Endothelial cell (in vitro differentiated cells): ENCODE data around the gene NDRG3. TPM values are rescaled to one million over a fixed set of nuclear protein-coding genes. Genes with fewer than 3 reads are reported as not detected.

ENCODE experiments used
- DNase-seq: peaks from one replicate; pipeline ENCODE4 v3.0.0; 2021; ENCODE audit warnings: low spot score
- H3K27ac Mint-ChIP-seq: one replicate; pipeline ENCODE4 v1.8.0; 2021; ENCODE audit warnings: mixed read lengths, inconsistent platforms; ENCODE audit not compliant: unreplicated experiment
- H3K27me3 Mint-ChIP-seq: one replicate; pipeline ENCODE4 v1.8.0; 2021; ENCODE audit warnings: mild to moderate bottlenecking, moderate library complexity, mixed read lengths, inconsistent platforms; ENCODE audit not compliant: unreplicated experiment
- H3K36me3 Mint-ChIP-seq: one replicate; pipeline ENCODE4 v1.8.0; 2021; ENCODE audit warnings: mild to moderate bottlenecking, low read depth, mixed read lengths, inconsistent platforms; ENCODE audit not compliant: unreplicated experiment
- H3K4me1 Mint-ChIP-seq: one replicate; pipeline ENCODE4 v1.8.0; 2021; ENCODE audit warnings: mild to moderate bottlenecking, mixed read lengths, inconsistent platforms; ENCODE audit not compliant: unreplicated experiment
- H3K4me3 Mint-ChIP-seq: one replicate; pipeline ENCODE4 v1.8.0; 2021; ENCODE audit warnings: mild to moderate bottlenecking, mixed read lengths, inconsistent platforms; ENCODE audit not compliant: unreplicated experiment
- H3K9me3 Mint-ChIP-seq: one replicate; pipeline ENCODE4 v1.8.0; 2021; ENCODE audit warnings: mixed read lengths, inconsistent platforms; ENCODE audit not compliant: unreplicated experiment
- total RNA-seq: library from RNA; stranded (reverse); fragmentation: NEBNext Ultra II Directional; extraction: Animal tissue kit (Norgen Biotek cat#: 25700); gene quantifications from one replicate; pipeline ENCODE4 v1.2.1, GENCODE V29; 2021; ENCODE audit not compliant: unreplicated experiment
- TF ChIP-seq, protein P1 (sequence below): fragments of 200-600 bp; sonication (generic); IDR thresholded peaks from one replicate; pipeline ENCODE4 v1.5.0; 2021; ENCODE audit warnings: antibody characterized with exemption; ENCODE audit not compliant: unreplicated experiment

Gene NDRG3
- total RNA-seq, 1 donor from 2014 or later, result 14.2 TPM

DNA sequence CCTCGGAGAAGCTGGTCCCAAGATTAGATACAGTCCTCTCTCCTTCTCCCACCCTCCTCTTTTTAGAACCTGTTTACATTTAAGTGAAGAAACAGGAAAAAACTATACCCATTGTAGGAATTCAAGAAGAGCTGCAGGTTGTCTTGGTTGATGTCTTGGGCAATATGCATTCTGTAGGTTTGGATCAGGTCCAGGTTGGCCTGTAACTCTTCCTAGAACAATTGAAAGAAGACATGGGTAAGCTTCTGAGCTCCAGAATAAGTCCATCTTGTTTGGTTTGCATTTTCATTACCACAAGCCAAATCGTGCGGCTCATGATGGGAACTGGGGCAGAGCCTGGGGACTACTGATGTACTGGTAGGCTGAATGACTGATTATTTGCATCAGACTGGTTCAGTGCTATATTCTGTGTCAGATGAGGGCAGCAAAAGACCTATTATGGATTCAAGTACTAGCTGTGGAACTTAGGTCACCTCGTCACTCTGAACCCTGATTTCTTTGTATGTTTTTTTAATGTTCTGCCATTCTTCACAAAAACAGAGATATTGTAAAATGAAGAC is 79.6 kb downstream of the NDRG3 start:
- Mint-ChIP-seq H3K27ac (no peak overlapping the region), H3K4me3 (no peak overlapping the region), H3K27me3 (no peaks in the 10 kb centered on the region), H3K4me1 (no peaks in the 10 kb centered on the region), H3K9me3 (no peaks in the 10 kb centered on the region), H3K36me3 (no peaks in the 10 kb centered on the region)
- DNase-seq, result no peak
- TF ChIP-seq, protein P1, sequence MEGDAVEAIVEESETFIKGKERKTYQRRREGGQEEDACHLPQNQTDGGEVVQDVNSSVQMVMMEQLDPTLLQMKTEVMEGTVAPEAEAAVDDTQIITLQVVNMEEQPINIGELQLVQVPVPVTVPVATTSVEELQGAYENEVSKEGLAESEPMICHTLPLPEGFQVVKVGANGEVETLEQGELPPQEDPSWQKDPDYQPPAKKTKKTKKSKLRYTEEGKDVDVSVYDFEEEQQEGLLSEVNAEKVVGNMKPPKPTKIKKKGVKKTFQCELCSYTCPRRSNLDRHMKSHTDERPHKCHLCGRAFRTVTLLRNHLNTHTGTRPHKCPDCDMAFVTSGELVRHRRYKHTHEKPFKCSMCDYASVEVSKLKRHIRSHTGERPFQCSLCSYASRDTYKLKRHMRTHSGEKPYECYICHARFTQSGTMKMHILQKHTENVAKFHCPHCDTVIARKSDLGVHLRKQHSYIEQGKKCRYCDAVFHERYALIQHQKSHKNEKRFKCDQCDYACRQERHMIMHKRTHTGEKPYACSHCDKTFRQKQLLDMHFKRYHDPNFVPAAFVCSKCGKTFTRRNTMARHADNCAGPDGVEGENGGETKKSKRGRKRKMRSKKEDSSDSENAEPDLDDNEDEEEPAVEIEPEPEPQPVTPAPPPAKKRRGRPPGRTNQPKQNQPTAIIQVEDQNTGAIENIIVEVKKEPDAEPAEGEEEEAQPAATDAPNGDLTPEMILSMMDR, result no peak

DNA sequence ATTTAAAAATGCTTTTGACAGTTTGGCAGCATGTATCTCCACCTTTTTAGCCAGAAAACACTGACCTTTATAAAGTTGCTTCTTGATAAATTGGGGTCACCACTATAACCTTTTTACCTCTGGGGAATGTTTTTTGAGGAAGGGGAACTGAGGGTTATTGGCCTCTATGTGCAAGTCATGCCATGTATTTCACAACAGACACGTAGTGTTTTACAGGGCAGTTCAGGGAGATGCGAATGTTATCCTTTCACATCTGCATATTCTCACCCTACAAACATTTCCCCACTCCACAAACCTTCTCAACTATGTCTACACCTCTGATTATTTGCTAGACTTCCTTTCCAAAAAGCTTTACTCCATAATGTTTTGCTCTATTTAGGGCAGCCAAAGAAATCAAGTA is 82.9 kb downstream of the NDRG3 start:
- Mint-ChIP-seq H3K4me3 (no peak overlapping the region), H3K9me3 (no peaks in the 10 kb centered on the region), H3K4me1 (no peaks in the 10 kb centered on the region), H3K36me3 (peaks cover 3% of the 10 kb centered on the region), H3K27ac (no peak overlapping the region), H3K27me3 (no peaks in the 10 kb centered on the region)
- TF ChIP-seq, protein P1, result no peak
- no peak for DNase-seq

DNA sequence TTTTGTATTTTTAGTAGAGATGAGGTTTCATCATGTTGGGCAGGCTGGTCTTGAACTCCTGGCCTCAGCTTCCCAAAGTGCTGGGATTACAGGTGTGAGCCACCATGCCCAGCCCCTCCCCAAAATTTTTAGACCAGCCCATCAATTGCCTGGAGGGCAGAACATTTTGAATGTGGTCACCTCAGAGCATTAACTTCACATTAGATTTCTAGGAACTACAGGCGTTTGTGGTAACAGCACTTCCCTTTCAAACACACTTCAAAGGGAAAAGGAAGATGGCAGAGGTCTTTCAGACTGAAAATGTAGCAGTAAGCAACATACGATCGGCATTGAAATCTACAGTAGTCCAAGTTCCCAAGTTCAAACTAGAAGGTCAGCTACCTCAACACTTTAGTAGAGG is 87.6 kb downstream of the NDRG3 start:
- peaks cover 3% of the 10 kb centered on the region for H3K36me3 Mint-ChIP-seq
- H3K4me3 Mint-ChIP-seq, result no peak overlapping the region
- no peaks in the 10 kb centered on the region for H3K27me3 Mint-ChIP-seq
- H3K9me3 Mint-ChIP-seq, result no peaks in the 10 kb centered on the region
- TF ChIP-seq, protein P1, result no peak
- no peak overlapping the region for H3K27ac Mint-ChIP-seq
- no peak for DNase-seq
- no peaks in the 10 kb centered on the region for H3K4me1 Mint-ChIP-seq

DNA sequence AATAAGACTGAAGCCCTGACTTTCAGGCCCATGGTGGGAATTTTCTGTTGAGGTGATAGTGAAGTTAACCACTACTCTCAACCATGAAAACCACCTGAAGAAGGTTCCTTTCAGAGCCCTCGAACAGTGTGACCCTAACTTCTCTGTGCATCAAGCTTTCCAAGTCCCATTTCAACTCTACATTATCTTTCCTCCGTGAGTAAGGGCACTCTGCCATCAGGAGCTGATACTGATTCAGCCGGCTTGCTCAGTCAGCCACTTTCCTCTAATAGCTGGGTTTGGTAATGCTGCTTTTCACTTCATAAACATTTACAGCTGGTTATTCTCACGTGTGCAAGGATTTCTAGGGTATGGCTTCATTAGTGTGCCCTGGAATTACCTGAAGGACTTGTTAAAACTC is 89.2 kb downstream of the NDRG3 start:
- Mint-ChIP-seq H3K27ac (no peak overlapping the region), H3K27me3 (no peaks in the 10 kb centered on the region), H3K4me1 (no peaks in the 10 kb centered on the region), H3K4me3 (no peak overlapping the region), H3K9me3 (no peaks in the 10 kb centered on the region), H3K36me3 (peaks cover 7% of the 10 kb centered on the region)
- DNase-seq, result no peak
- TF ChIP-seq, protein P1, result no peak

DNA sequence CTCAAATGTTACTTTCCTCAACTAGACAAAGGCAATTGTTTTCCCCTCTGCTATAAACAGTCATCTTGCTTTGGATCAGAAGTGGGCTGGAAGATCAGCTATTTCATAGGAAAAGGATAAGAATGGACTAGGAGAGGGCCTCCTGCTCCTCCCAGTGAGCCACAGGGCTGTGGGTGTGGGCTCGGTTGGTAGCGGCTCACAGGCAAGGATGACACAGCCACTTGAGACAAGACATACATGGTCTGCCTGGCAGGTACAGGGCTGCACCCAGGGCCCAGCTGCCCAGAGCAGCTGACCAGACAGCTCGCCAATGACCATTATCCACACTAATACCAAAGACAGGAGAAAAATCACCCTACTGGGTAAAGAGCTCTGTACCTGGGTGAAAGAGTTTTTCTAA is 90.9 kb downstream of the NDRG3 start:
- no peaks in the 10 kb centered on the region for H3K27me3 Mint-ChIP-seq
- no peak overlapping the region for H3K4me3 Mint-ChIP-seq
- TF ChIP-seq, protein P1, result no peak
- no peak for DNase-seq
- no peak overlapping the region for H3K27ac Mint-ChIP-seq
- H3K36me3 Mint-ChIP-seq, result peaks cover 5% of the 10 kb centered on the region
- no peaks in the 10 kb centered on the region for H3K4me1 Mint-ChIP-seq
- no peaks in the 10 kb centered on the region for H3K9me3 Mint-ChIP-seq
